Mucosa of rectum (tissue), 2 donors: Measurements from ENCODE around the gene UFD1.
"Not testable (repeated sequence)": the region's sequence is repeated elsewhere in the genome, so short reads cannot be mapped to it uniquely, and the experiment has no call there.

Experiments
- H3K27ac ChIP-seq, 2 donors: one replicate each; pipeline ENCODE4 v1.7.0; 2013; ENCODE audit warnings: inconsistent platforms in 2 of 2, low read depth in 2 of 2, low read length in 2 of 2
- H3K27me3 ChIP-seq, 2 donors: one replicate each; pipeline ENCODE4 v1.7.0; 2013; ENCODE audit warnings: low read length in 2 of 2; ENCODE audit not compliant: control insufficient read depth in 2 of 2, insufficient read depth in 2 of 2
- H3K36me3 ChIP-seq, 2 donors: one replicate each; pipeline ENCODE4 v1.7.0; 2013; ENCODE audit warnings: low read length in 2 of 2; ENCODE audit not compliant: control insufficient read depth in 2 of 2, insufficient read depth in 2 of 2
- H3K4me1 ChIP-seq, 2 donors: one replicate each; pipeline ENCODE4 v1.7.0; 2013; ENCODE audit warnings: low read length in 2 of 2, mild to moderate bottlenecking in 1 of 2; ENCODE audit not compliant: control insufficient read depth in 2 of 2, insufficient read depth in 2 of 2
- H3K4me3 ChIP-seq, 2 donors: one replicate each; pipeline ENCODE4 v1.7.0; 2013; ENCODE audit warnings: low read length in 2 of 2
- H3K9ac ChIP-seq, 2 donors: one replicate each; pipeline ENCODE4 v1.7.0; 2013; ENCODE audit warnings: low read length in 2 of 2, low read depth in 1 of 2, mild to moderate bottlenecking in 1 of 2
- H3K9me3 ChIP-seq, 2 donors: one replicate each; pipeline ENCODE4 v1.7.0; 2013; ENCODE audit warnings: low read length in 2 of 2; ENCODE audit not compliant: control insufficient read depth in 2 of 2
- donor health status: healthy.
- donor health status: Normal muscosa, but diverticular disease.

The UFD1 gene

DNA sequence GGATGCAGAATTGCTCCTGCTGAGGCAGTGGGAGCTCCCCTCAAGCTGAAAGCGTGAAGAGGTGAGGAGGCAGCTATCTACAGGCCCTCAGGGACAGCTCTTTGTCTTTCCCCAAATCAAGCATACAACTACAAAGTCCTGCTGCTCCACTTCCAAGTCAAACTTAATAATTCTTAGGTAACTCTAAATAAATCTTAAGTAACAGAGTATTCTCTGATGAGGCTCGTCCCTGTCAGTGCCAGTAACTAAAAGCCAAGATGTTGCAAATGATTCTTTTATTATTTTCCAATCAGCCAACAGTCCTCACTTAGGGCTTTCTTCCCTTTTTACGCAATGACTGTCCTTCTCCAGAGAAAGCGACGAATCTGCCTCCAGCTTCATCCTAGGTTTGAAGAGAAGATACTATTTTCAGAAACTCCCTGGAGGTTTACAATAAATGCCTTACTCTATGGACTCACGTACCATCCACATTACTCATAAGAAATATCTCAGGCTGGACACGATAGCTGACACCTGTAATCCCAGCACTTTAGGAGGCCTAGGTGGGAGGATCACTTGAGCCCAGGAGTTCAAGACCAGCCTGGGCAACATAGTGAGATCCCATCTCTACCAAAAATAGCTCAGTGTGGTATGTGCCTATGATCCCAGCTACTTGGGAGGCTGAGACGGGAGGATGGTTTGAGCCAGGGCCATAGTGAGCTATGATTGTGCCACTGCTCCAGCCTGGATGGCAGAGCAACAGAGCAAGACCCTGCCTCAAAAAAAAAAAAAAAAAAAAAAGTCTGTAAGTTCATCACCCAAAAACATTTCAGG, 28.4 kb downstream of the UFD1 start:
- peaks cover 30 to 37% of the 10 kb centered on the region in 2 donors for H3K36me3 ChIP-seq

GRCh38 chr22:19449422-19449767, 29.6 kb downstream of the UFD1 start:
- H3K4me1 ChIP-seq = peaks cover 9 to 19% of the 10 kb centered on the region in 2 donors
- no peak overlapping the region for H3K4me3 ChIP-seq
- no peaks in the 10 kb centered on the region for H3K9me3 ChIP-seq
- no peaks in the 10 kb centered on the region for H3K27me3 ChIP-seq
- H3K27ac ChIP-seq = no peak overlapping the region
- H3K9ac ChIP-seq = no peak overlapping the region
- peaks cover 19 to 29% of the 10 kb centered on the region in 2 donors for H3K36me3 ChIP-seq

More for the DNA sequence above, 28.4 kb downstream of the UFD1 start:
- Histone ChIP-seq H3K27ac (no peak overlapping the region), H3K9me3 (no peaks in the 10 kb centered on the region), H3K4me1 (peaks cover 9 to 19% of the 10 kb centered on the region in 2 donors), H3K27me3 (no peaks in the 10 kb centered on the region), H3K4me3 (no peak overlapping the region), H3K9ac (no peak overlapping the region)

GRCh38 chr22:19448739-19449421, 30.1 kb downstream of the UFD1 start:
- H3K36me3 ChIP-seq = peaks cover 18 to 29% of the 10 kb centered on the region in 2 donors
- H3K4me3 ChIP-seq = peak overlapping the region in 1 of 2 donors; percentile 94

DNA sequence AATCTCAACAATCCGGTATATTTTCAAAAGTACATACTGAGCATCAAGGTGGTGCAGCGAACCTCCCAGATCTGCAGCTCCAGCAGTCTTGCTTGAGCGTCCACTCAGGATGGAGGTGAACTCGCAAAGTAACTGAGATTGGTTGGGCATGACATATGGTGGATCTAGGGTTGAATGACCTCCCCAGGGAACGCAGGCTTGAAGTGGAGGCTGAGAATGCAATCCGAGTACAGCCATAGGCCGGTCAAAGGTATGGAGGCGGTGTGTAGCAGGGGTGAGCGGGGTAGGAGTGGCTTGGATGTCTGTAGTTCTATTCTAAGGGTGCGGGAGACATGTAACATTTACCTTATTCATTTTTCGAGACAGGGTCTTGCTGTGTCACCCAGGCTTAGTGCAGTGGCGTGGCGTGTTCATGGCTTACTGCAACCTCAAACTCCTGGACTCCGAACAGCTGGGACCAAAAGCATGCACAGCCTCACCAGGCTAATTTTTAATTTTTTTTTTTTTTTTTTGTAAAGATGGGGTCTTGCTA, 30.9 kb downstream of the UFD1 start:
- peaks cover 14 to 29% of the 10 kb centered on the region in 2 donors for H3K36me3 ChIP-seq
- H3K27ac ChIP-seq = peak overlapping the region; percentile 92 to 93
- H3K9me3 ChIP-seq = no peaks in the 10 kb centered on the region
- peaks cover 9 to 19% of the 10 kb centered on the region in 2 donors for H3K4me1 ChIP-seq
- peak overlapping the region; percentile 89 for H3K9ac ChIP-seq
- peak overlapping the region; percentile 85 to 94 for H3K4me3 ChIP-seq
- H3K27me3 ChIP-seq = no peaks in the 10 kb centered on the region

More at GRCh38 chr22:19448739-19449421, 30.1 kb downstream of the UFD1 start:
- Histone ChIP-seq H3K9ac (no peak overlapping the region), H3K9me3 (no peaks in the 10 kb centered on the region), H3K4me1 (peaks cover 9 to 19% of the 10 kb centered on the region in 2 donors), H3K27me3 (no peaks in the 10 kb centered on the region), H3K27ac (no peak overlapping the region)

GRCh38 chr22:19447330-19448075, 31.5 kb downstream of the UFD1 start, which contains the start of gene C22orf39:
C22orf39 (minus strand) TSS chr22:19447711; CDS start chr22:19447688, 23 bp downstream.
- peak within 1 kb of the TSS; percentile 85 to 94 for H3K4me3 ChIP-seq
- peaks cover 9 to 19% of the 10 kb centered on the region in 2 donors for H3K4me1 ChIP-seq
- H3K9me3 ChIP-seq = no peaks in the 10 kb centered on the region
- H3K27ac ChIP-seq = peak within 1 kb of the TSS; percentile 92 to 93
- peaks cover 14 to 26% of the 10 kb centered on the region in 2 donors for H3K36me3 ChIP-seq
- H3K9ac ChIP-seq = peak within 1 kb of the TSS; percentile 89
- H3K27me3 ChIP-seq = no peaks in the 10 kb centered on the region

GRCh38 chr22:19446603-19447329, 32.2 kb downstream of the UFD1 start:
- no peaks in the 10 kb centered on the region for H3K27me3 ChIP-seq
- peaks cover 9 to 19% of the 10 kb centered on the region in 2 donors for H3K4me1 ChIP-seq
- peak overlapping the region; percentile 85 to 94 for H3K4me3 ChIP-seq
- H3K36me3 ChIP-seq = peaks cover 12 to 28% of the 10 kb centered on the region in 2 donors
- H3K9me3 ChIP-seq = no peaks in the 10 kb centered on the region
- peak overlapping the region; percentile 92 to 93 for H3K27ac ChIP-seq
- H3K9ac ChIP-seq = peak overlapping the region; percentile 89

- not testable (repeated sequence) for H3K9me3 ChIP-seq, H3K4me3 ChIP-seq, H3K27ac ChIP-seq, H3K27me3 ChIP-seq, H3K9ac ChIP-seq
- peaks cover 9 to 19% of the 10 kb centered on the region in 2 donors for H3K4me1 ChIP-seq
- peaks cover 9 to 30% of the 10 kb centered on the region in 2 donors for H3K36me3 ChIP-seq
Observed at GRCh38 chr22:19445279-19445982, 33.6 kb downstream of the UFD1 start.

DNA sequence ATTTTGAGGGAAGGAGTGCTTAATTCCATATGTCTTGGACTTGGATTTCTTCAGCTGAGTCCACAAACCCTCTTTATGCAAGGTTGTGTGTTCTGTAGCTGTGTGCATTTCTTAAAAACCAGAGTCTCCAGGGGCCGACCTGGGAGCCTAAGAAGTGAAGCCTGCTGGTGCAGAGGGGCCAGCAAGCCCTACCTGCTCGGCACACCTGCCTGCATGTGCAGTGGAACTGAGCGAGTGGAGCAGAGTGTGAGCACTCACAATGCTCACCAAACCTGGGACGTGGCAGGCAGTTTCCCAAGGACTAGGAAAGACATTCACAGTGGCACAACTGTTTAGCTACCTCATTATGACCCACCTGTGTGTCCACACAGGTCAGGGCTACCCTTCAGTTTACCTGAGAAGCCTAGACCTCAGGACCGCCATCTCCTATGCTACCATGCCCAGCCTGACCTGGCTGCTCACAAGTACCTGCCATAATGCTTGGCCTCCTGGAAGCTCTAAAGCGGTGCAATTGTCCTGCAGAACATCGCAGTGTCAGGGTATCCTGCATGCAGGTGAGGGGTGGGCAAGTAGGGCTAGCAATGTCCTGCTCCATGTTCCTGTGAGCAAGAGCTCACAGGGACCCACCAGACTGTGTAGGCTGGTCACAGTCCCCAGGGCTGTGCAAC, 35.3 kb downstream of the UFD1 start:
- no peaks in the 10 kb centered on the region for H3K27me3 ChIP-seq
- no peak overlapping the region for H3K27ac ChIP-seq
- H3K4me3 ChIP-seq = no peak overlapping the region

More for the DNA sequence above, 35.3 kb downstream of the UFD1 start:
- Histone ChIP-seq H3K4me1 (peaks cover 9 to 18% of the 10 kb centered on the region in 2 donors), H3K9me3 (no peaks in the 10 kb centered on the region), H3K36me3 (peaks cover 9 to 33% of the 10 kb centered on the region in 2 donors), H3K9ac (no peak overlapping the region)
